GM21576 (cell line): ENCODE data around the gene HPF1.
"Not testable (repeated sequence)": the region's sequence is repeated elsewhere in the genome, so short reads cannot be mapped to it uniquely, and the experiment has no call there.

ENCODE experiments used
- ATAC-seq: cut with Tn5 transposase; IDR thresholded peaks from one replicate; pipeline ENCODE4 v1.9.1; 2021; ENCODE audit warnings: mild to moderate bottlenecking, moderate library complexity; ENCODE audit not compliant: unreplicated experiment

Gene HPF1

GRCh38 chr4:169757575-169758184, at the start of gene HPF1:
TSS of gene HPF1 (minus strand) at chr4:169757944. CDS start at chr4:169757877, 67 bp downstream.
- peak; percentile 95 for ATAC-seq

- not testable (repeated sequence) for ATAC-seq
These were observed 49.0 kb upstream of the HPF1 start for GRCh38 chr4:169806770-169807169.

DNA sequence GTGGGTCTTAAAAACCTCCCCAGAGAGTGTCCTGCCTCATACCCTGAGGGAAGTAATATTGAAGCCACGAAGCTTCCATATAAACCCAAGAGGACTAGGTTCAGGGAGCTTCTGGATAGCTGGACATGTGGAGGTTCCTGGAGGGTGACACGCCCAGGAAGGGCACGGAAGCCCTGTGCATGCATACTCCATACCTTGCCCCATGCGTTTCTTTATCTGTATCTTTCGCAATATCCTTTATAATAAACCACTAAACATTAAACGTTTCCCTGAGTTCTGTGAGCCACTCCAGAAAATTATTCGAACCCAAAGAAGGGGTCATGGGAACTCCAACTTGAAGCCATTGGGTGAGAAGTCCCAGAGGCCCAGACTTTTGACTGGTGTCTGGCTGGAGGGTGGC, 45.7 kb upstream of the HPF1 start:
- ATAC-seq, result no peak

GRCh38 chr4:169802873-169803272, 45.1 kb upstream of the HPF1 start:
- ATAC-seq, result no peak

DNA sequence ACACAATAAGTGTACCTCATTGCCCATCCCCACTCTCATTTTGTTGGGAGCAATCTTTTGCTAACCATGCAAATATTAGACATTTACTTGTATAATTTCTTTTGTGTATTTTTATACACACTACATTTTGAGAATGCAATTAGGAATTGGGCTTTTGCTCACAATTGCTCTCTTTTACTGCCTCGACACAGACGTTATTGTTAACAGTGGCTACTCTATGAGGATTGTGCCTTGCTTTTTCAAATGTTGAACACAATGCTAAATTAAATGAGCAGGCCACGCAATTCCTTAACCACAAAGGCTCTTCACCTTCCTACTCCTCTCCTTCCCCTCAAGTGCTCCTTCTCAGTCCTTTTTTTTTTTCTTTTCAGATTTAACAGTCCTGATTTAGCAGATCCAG, 42.8 kb upstream of the HPF1 start:
- no peak for ATAC-seq

DNA sequence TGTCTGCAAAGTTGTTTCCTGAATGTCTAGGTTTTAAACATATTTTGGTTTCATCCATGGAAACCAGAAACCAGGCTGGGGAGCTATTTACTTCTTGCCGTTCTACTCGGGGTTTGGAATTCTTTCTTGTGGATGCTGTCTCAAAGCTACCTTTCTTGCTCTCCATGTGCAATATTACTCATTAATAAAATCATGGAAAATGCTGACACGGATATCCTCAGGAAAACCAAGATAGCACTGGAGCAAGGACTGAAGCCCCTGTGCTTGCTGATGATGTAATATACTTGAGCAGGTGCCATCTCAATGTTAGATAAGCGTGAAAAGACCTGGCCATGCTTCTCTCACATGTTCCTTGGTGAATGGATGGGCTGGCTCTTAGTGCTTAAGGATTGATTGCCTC, 41.5 kb upstream of the HPF1 start:
- ATAC-seq, result no peak

DNA sequence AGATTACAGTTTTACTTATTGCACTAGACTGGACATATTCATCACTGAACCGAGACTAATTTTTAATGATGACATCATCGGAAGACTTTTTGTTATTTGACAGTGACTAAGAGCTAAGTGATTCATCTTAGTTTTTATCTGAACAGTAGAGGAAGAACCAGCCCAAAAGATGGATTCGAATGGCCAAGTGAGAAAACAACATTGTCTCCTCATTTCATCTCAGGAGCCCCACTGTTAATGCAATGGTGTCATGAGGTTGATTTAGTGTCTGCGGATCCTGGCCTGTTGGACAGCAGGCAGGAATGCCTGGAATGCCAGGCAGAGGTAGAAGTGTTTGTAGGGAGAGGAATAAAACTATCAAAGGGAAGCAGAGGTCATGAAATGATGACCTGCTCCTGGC, 37.8 kb upstream of the HPF1 start:
- no peak for ATAC-seq

GRCh38 chr4:169791527-169792156, 33.9 kb upstream of the HPF1 start:
- no peak for ATAC-seq

GRCh38 chr4:169791062-169791461, 33.3 kb upstream of the HPF1 start:
- no peak for ATAC-seq

- ATAC-seq, result no peak
These were observed 17.0 kb upstream of the HPF1 start for GRCh38 chr4:169774466-169775445.

GRCh38 chr4:169773889-169774288, 16.1 kb upstream of the HPF1 start:
- no peak for ATAC-seq

DNA sequence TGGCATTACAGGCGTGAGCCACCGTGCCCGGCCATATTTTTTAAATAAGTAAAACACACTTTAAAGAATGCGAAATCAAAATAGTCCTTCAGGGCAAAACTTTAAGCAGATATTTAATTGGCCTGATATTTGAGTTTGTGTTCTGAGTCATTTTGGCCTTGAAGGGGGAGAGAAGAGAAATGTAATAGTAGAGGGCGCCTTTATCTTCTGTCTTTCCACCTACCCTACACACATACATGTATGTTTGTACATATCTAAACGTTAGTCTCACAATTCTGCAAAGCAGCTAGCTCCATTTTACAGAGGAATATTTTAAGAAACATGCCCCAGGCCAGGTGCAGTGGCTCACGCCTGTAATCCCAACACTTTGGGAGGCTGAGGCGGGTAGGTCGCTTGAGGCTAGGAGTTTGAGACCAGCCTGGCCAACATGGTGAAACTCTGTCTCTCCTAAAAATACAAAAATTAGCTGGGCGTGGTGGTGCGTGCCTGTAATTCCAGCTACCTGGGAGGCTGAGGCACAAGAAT, 13.9 kb upstream of the HPF1 start:
- ATAC-seq, result not testable (repeated sequence)

DNA sequence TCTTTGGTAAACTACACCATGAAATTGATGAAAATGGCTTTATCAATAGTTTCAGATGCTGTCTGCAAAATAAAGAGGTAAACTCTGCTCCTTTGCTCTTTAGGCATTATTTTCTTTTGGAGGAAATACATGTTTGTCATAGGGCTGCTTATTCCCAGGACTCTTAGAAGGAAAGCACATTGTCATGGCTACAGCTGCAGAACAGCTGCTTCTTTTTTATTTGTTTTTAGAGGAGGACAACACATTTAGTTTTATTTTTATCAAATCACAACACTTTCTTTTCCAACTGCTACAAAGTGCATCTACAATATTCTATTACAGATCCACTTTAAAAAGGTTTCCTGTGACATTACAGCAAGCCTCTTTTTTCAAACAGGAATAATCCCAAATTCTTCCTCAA, 12.7 kb upstream of the HPF1 start:
- ATAC-seq, result no peak

DNA sequence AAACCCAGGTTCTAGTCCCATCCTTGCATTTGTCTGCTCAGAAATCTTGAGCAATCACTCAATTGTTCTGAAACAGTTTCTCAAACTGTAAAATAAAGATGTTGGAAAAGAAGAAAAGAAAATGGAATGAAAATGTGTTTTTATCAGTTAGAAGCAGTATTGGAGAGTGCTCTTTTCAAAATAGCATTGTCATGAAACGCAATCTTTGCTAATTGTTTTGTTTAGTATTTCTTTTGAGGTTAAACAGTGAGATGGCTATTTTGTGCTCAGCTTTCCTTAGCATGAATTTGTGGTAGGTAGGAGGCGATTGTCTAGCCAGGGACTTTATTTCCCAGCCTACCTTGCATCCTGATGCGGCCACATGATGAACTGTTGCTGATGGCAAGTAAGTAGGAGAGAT, 10.6 kb upstream of the HPF1 start:
- ATAC-seq, result no peak

GRCh38 chr4:169766741-169767140, 9.0 kb upstream of the HPF1 start:
- no peak for ATAC-seq

GRCh38 chr4:169765835-169766234, 8.1 kb upstream of the HPF1 start:
- ATAC-seq, result no peak

GRCh38 chr4:169761846-169762245, 4.1 kb upstream of the HPF1 start:
- ATAC-seq, result no peak

- no peak for ATAC-seq
These were observed 738 bp upstream of the HPF1 start for GRCh38 chr4:169758401-169758962.

GRCh38 chr4:169756971-169757574, 671 bp downstream of the HPF1 start:
- peak; percentile 15 for ATAC-seq

GRCh38 chr4:169745291-169745690, 12.5 kb downstream of the HPF1 start:
- no peak for ATAC-seq

- ATAC-seq, result no peak
These were observed 13.1 kb downstream of the HPF1 start for GRCh38 chr4:169744601-169745000.
